ENCODE data around the gene SRGAP3.

SRGAP3 gene

GRCh38 chr3:9190276-9190675, 59.2 kb downstream of the SRGAP3 start:
- no peak for TF ChIP-seq CREB1 (IDR thresholded peaks at IDR 0.05; ENCODE audit: low read depth)
- TF ChIP-seq USF1 (IDR thresholded peaks at IDR 0.05), result no peak
- no peak for TF ChIP-seq TAF1 (IDR thresholded peaks at IDR 0.05; ENCODE audit: low read depth)
- no peak for TF ChIP-seq TCF12 (IDR thresholded peaks at IDR 0.05; ENCODE audit: low read depth)
- no peak for TF ChIP-seq REST (IDR thresholded peaks at IDR 0.05; ENCODE audit: low read depth)
- TF ChIP-seq EP300 (IDR thresholded peaks at IDR 0.05; ENCODE audit: borderline replicate concordance), result no peak
- no peak for TF ChIP-seq YY1 (IDR thresholded peaks at IDR 0.05; ENCODE audit: low read depth)
- TF ChIP-seq EGR1 (IDR thresholded peaks at IDR 0.05), result no peak

- TF ChIP-seq MAX (IDR thresholded peaks at IDR 0.05), result no peak
- no peak for TF ChIP-seq ZBTB7A (IDR thresholded peaks at IDR 0.05; ENCODE audit: low read depth)
- no peak for TF ChIP-seq RAD21 (IDR thresholded peaks at IDR 0.05; ENCODE audit: low read depth)
- no peak for TF ChIP-seq NFIC (IDR thresholded peaks at IDR 0.05)
- TF ChIP-seq CEBPB (IDR thresholded peaks at IDR 0.05), result no peak
- TF ChIP-seq YY1 (IDR thresholded peaks at IDR 0.05; ENCODE audit: low read depth), result no peak
- TF ChIP-seq EP300 (IDR thresholded peaks at IDR 0.05; ENCODE audit: borderline replicate concordance), result no peak
- no peak for TF ChIP-seq CREB1 (IDR thresholded peaks at IDR 0.05; ENCODE audit: low read depth)
- no peak for TF ChIP-seq USF1 (IDR thresholded peaks at IDR 0.05)
- TF ChIP-seq REST (IDR thresholded peaks at IDR 0.05; ENCODE audit: low read depth), result no peak
- no peak for TF ChIP-seq TAF1 (IDR thresholded peaks at IDR 0.05; ENCODE audit: low read depth)
- TF ChIP-seq TEAD4 (IDR thresholded peaks at IDR 0.05), result no peak
- TF ChIP-seq EGR1 (IDR thresholded peaks at IDR 0.05), result no peak
- TF ChIP-seq TCF12 (IDR thresholded peaks at IDR 0.05; ENCODE audit: low read depth), result no peak
- TF ChIP-seq FOXM1 (IDR thresholded peaks at IDR 0.05; ENCODE audit: borderline replicate concordance, low read depth), result no peak
Measured at GRCh38 chr3:9188583-9188982, 60.9 kb downstream of the SRGAP3 start.

- TF ChIP-seq RAD21 (IDR thresholded peaks at IDR 0.05; ENCODE audit: low read depth), result no peak
- no peak for TF ChIP-seq YY1 (IDR thresholded peaks at IDR 0.05; ENCODE audit: low read depth)
- TF ChIP-seq TCF12 (IDR thresholded peaks at IDR 0.05; ENCODE audit: low read depth), result no peak
- no peak for TF ChIP-seq NFIC (IDR thresholded peaks at IDR 0.05)
- TF ChIP-seq CREB1 (IDR thresholded peaks at IDR 0.05; ENCODE audit: low read depth), result no peak
Measured at GRCh38 chr3:9185701-9186100, 63.7 kb downstream of the SRGAP3 start.

GRCh38 chr3:9185046-9185445, 64.4 kb downstream of the SRGAP3 start:
- TF ChIP-seq CEBPB (IDR thresholded peaks at IDR 0.05) (no peak), REST (IDR thresholded peaks at IDR 0.05; ENCODE audit: low read depth) (no peak), TAF1 (IDR thresholded peaks at IDR 0.05; ENCODE audit: low read depth) (no peak), YY1 (IDR thresholded peaks at IDR 0.05; ENCODE audit: low read depth) (no peak), TEAD4 (IDR thresholded peaks at IDR 0.05) (no peak)

GRCh38 chr3:9184461-9184835, 65.0 kb downstream of the SRGAP3 start:
- TF ChIP-seq CEBPB (IDR thresholded peaks at IDR 0.05) (no peak), USF1 (IDR thresholded peaks at IDR 0.05) (no peak), MAX (IDR thresholded peaks at IDR 0.05) (no peak), TAF1 (IDR thresholded peaks at IDR 0.05; ENCODE audit: low read depth) (no peak), FOXM1 (IDR thresholded peaks at IDR 0.05; ENCODE audit: borderline replicate concordance, low read depth) (no peak), YY1 (IDR thresholded peaks at IDR 0.05; ENCODE audit: low read depth) (no peak), ZBTB7A (IDR thresholded peaks at IDR 0.05; ENCODE audit: low read depth) (no peak), EP300 (IDR thresholded peaks at IDR 0.05; ENCODE audit: borderline replicate concordance) (no peak), TEAD4 (IDR thresholded peaks at IDR 0.05) (no peak), RAD21 (IDR thresholded peaks at IDR 0.05; ENCODE audit: low read depth) (no peak), NFIC (IDR thresholded peaks at IDR 0.05) (no peak), CREB1 (IDR thresholded peaks at IDR 0.05; ENCODE audit: low read depth) (no peak), TCF12 (IDR thresholded peaks at IDR 0.05; ENCODE audit: low read depth) (no peak), REST (IDR thresholded peaks at IDR 0.05; ENCODE audit: low read depth) (no peak), EGR1 (IDR thresholded peaks at IDR 0.05) (no peak)
